Activated CD4-positive, alpha-beta T cell treated with anti-CD3 and anti-CD28 coated beads for 36 hours (primary cell): Measurements from ENCODE around the gene AGXT2. TPM values are rescaled to one million over a fixed set of nuclear protein-coding genes. Genes with fewer than 3 reads are reported as not detected.

ENCODE experiments used
- ATAC-seq: fragments of 200-7000 bp; cut with Tn5 transposase; one replicate; pipeline ENCODE4 v1.10.0; 2021; ENCODE audit warnings: mild to moderate bottlenecking, moderate library complexity
- CTCF ChIA-PET: fragments of 350-600 bp; sonication (Branson Sonifier 250); formaldehyde crosslinking; loops from one replicate; lab custom pipeline; 2021; ENCODE audit warnings: antibody characterized with exemption; lab: Charles Lee
- POLR2A ChIA-PET: fragments of 350-600 bp; sonication (Branson Sonifier 250); formaldehyde crosslinking; loops from one replicate; lab custom pipeline; 2021; ENCODE audit warnings: antibody characterized with exemption, inconsistent platforms; lab: Charles Lee
- DNase-seq: peaks from one replicate; pipeline ENCODE4 v3.0.0-alpha.2; 2020
- H3K27ac Mint-ChIP-seq: one replicate; pipeline ENCODE4 v1.8.0; 2021; ENCODE audit warnings: mixed read lengths
- H3K27me3 Mint-ChIP-seq: one replicate; pipeline ENCODE4 v1.8.0; 2021; ENCODE audit warnings: mixed read lengths
- H3K36me3 Mint-ChIP-seq: one replicate; pipeline ENCODE4 v1.8.0; 2021; ENCODE audit warnings: low read depth, mixed read lengths
- H3K4me1 Mint-ChIP-seq: one replicate; pipeline ENCODE4 v1.8.0; 2021; ENCODE audit warnings: mixed read lengths
- H3K4me3 Mint-ChIP-seq: one replicate; pipeline ENCODE4 v1.8.0; 2021; ENCODE audit warnings: mild to moderate bottlenecking, moderate library complexity, mixed read lengths
- H3K9me3 Mint-ChIP-seq: one replicate; pipeline ENCODE4 v1.8.0; 2021; ENCODE audit warnings: low read depth, mixed read lengths
- intact Hi-C, 2 experiments: fragments of 100-400 bp; cut with DNase I in 1 of 2; cut with micrococcal nuclease in 1 of 2; formaldehyde crosslinking; loops; one replicate each; pipeline versions ENCODE4 v1.14.2 to v1.15.1; 2022 to 2024; cut with DNase I, micrococcal nuclease
- total RNA-seq, 2 experiments: library from RNA; stranded (reverse); gene quantifications; one replicate each; pipeline ENCODE4 v1.2.3, GENCODE V29; 2021

AGXT2 gene
- total RNA-seq, 2 experiments from 2014 or later, result not detected

- Mint-ChIP-seq H3K9me3 (no peaks in the 10 kb centered on the region), H3K4me1 (peaks cover 13% of the 10 kb centered on the region), H3K27ac (peak overlapping the region; percentile 67), H3K27me3 (no peaks in the 10 kb centered on the region), H3K4me3 (no peak overlapping the region), H3K36me3 (peaks cover 13% of the 10 kb centered on the region)
- DNase-seq, result peak; percentile 14
- ChIA-PET POLR2A (no interaction called here), CTCF (interaction anchor here (0.5 to 1.4 kb wide), 5 partner anchors 34 to 1120 kb away, joined by 3 read pairs; no protein-coding TSS in a partner anchor)
- intact Hi-C loops, result loop anchor here (1.0 to 2.0 kb wide), 2 partner anchors 45 kb away; no protein-coding TSS in a partner anchor
- peak; percentile 56 for ATAC-seq
Measured at GRCh38 chr5:34957857-34958690, 89.7 kb downstream of the AGXT2 start.

- intact Hi-C loops, result no loop called here
- H3K4me1 Mint-ChIP-seq, result peaks cover 13% of the 10 kb centered on the region
- ChIA-PET CTCF (interaction anchor here (0.7 to 1.4 kb wide), 5 partner anchors 35 to 1121 kb away, joined by 3 to 5 read pairs (median 3); no protein-coding TSS in a partner anchor), POLR2A (no interaction called here)
- no peaks in the 10 kb centered on the region for H3K9me3 Mint-ChIP-seq
- H3K4me3 Mint-ChIP-seq, result no peak overlapping the region
- no peak overlapping the region for H3K27ac Mint-ChIP-seq
- DNase-seq, result no peak
- peaks cover 14% of the 10 kb centered on the region for H3K36me3 Mint-ChIP-seq
- no peaks in the 10 kb centered on the region for H3K27me3 Mint-ChIP-seq
- no peak for ATAC-seq
Measured at GRCh38 chr5:34957321-34957720, 90.4 kb downstream of the AGXT2 start.

Other genes with a start within 250 kb of the AGXT2 start
- under 1 TPM; 0.26 to 0.30 TPM for gene TTC23L, start 208.8 kb downstream of the AGXT2 start, total RNA-seq
- gene RAD1, start 132.4 kb downstream of the AGXT2 start, total RNA-seq, result 10 to 100 TPM; 38.7 to 43.0 TPM
- gene BRIX1, start 132.2 kb downstream of the AGXT2 start, total RNA-seq, result 100 to 1,000 TPM in 1 of 2 experiments, 10 to 100 TPM in 1; 81.2 to 104 TPM
- 10 to 100 TPM; 58.5 to 58.6 TPM for gene DNAJC21, start 118.4 kb downstream of the AGXT2 start, total RNA-seq
- gene PRLR, start 182.5 kb upstream of the AGXT2 start, total RNA-seq, result under 1 TPM in 1 of 2 experiments, not detected in 1; 0.02 TPM